H9 (cell line): ENCODE data around the gene POU2F2. TPM values are rescaled to one million over a fixed set of nuclear protein-coding genes. Genes with fewer than 3 reads are reported as not detected.

Source experiments
- DNase-seq: peaks from one replicate; pipeline ENCODE4 v3.0.0-alpha.2; 2017
- H2AFZ ChIP-seq: one replicate; pipeline ENCODE4 v1.6.1; 2013; ENCODE audit warnings: mild to moderate bottlenecking, low read length, control low read depth, moderate library complexity
- H2AK5ac ChIP-seq: 2 replicates; pipeline ENCODE4 v1.6.1; 2013; ENCODE audit warnings: low read length, control low read depth, mixed read lengths; ENCODE audit not compliant: insufficient read length
- H2BK120ac ChIP-seq: one replicate; pipeline ENCODE4 v1.6.1; 2013; ENCODE audit warnings: low read depth, mild to moderate bottlenecking, low read length, control low read depth, inconsistent platforms; ENCODE audit not compliant: poor library complexity, severe bottlenecking
- H2BK12ac ChIP-seq: 2 replicates; pipeline ENCODE4 v1.6.1; 2013; ENCODE audit warnings: low read length, control low read depth, mixed read lengths, low read depth; ENCODE audit not compliant: insufficient read length
- H2BK15ac ChIP-seq: 2 replicates; pipeline ENCODE4 v1.6.1; 2013; ENCODE audit warnings: low read depth, low read length, control low read depth
- H2BK20ac ChIP-seq: one replicate; pipeline ENCODE4 v1.6.1; 2013; ENCODE audit warnings: low read depth, mild to moderate bottlenecking, low read length, control low read depth, inconsistent platforms; ENCODE audit not compliant: poor library complexity, severe bottlenecking
- H2BK5ac ChIP-seq: 2 replicates; pipeline ENCODE4 v1.6.1; 2013; ENCODE audit warnings: low read length, control low read depth, mixed read lengths; ENCODE audit not compliant: insufficient read length
- H3K14ac ChIP-seq: 2 replicates; pipeline ENCODE4 v1.6.1; 2013; ENCODE audit warnings: low read length, control low read depth; ENCODE audit not compliant: insufficient read depth
- H3K18ac ChIP-seq: 2 replicates; pipeline ENCODE4 v1.6.1; 2013; ENCODE audit warnings: low read depth, mild to moderate bottlenecking, mixed read lengths, low read length, control low read depth; ENCODE audit not compliant: insufficient read length
- H3K23ac ChIP-seq: 2 replicates; pipeline ENCODE4 v1.6.1; 2013; ENCODE audit warnings: low read length, control low read depth, mixed read lengths, low read depth; ENCODE audit not compliant: insufficient read length
- H3K23me2 ChIP-seq: 2 replicates; pipeline ENCODE4 v1.6.1; 2013; ENCODE audit warnings: low read depth, mild to moderate bottlenecking, mixed read lengths, low read length, control low read depth; ENCODE audit not compliant: insufficient read length, poor library complexity, severe bottlenecking
- H3K27ac ChIP-seq: 2 replicates; pipeline ENCODE4 v1.5.1; 2013; ENCODE audit warnings: low read length, control low read depth, mixed read lengths, low read depth; ENCODE audit not compliant: insufficient read length
- H3K27me3 ChIP-seq: 2 replicates; pipeline ENCODE4 v1.6.1; 2013; ENCODE audit warnings: low read length, control low read depth, inconsistent platforms; ENCODE audit not compliant: insufficient read depth
- H3K4ac ChIP-seq: 2 replicates; pipeline ENCODE4 v1.6.1; 2013; ENCODE audit warnings: low read depth, mild to moderate bottlenecking, control low read depth, inconsistent platforms, low read length, moderate library complexity
- H3K4me1 ChIP-seq: 2 replicates; pipeline ENCODE4 v1.6.1; 2013; ENCODE audit warnings: low read length, control low read depth, inconsistent platforms; ENCODE audit not compliant: insufficient read depth
- H3K4me2 ChIP-seq: 2 replicates; pipeline ENCODE4 v1.6.1; 2013; ENCODE audit warnings: low read length, control low read depth, mixed read lengths; ENCODE audit not compliant: insufficient read length, insufficient read depth
- H3K56ac ChIP-seq: 2 replicates; pipeline ENCODE4 v1.6.1; 2013; ENCODE audit warnings: low read depth, mild to moderate bottlenecking, mixed read lengths, low read length, control low read depth; ENCODE audit not compliant: insufficient read length
- H3K79me1 ChIP-seq: 2 replicates; pipeline ENCODE4 v1.6.1; 2013; ENCODE audit warnings: low read depth, mild to moderate bottlenecking, moderate library complexity, low read length, control low read depth, inconsistent platforms; ENCODE audit not compliant: insufficient read depth, poor library complexity, severe bottlenecking
- H3K79me2 ChIP-seq: 2 replicates; pipeline ENCODE4 v1.6.1; 2013; ENCODE audit warnings: low read length, control low read depth, inconsistent platforms; ENCODE audit not compliant: insufficient read depth
- H3K9ac ChIP-seq: 2 replicates; pipeline ENCODE4 v1.6.1; 2013; ENCODE audit warnings: low read length, control low read depth, mixed read lengths; ENCODE audit not compliant: insufficient read length; ENCODE audit errors: extremely low read depth
- H3K9me3 ChIP-seq: one replicate; pipeline ENCODE4 v1.6.1; 2013; ENCODE audit warnings: low read depth, low read length, inconsistent platforms; ENCODE audit not compliant: control insufficient read depth
- H3T11ph ChIP-seq: one replicate; pipeline ENCODE4 v1.6.1; 2013; ENCODE audit warnings: mild to moderate bottlenecking, low read length, control low read depth, inconsistent platforms
- H4K20me1 ChIP-seq: one replicate; pipeline ENCODE4 v1.6.1; 2013; ENCODE audit not compliant: control insufficient read depth, insufficient read length, insufficient read depth
- H4K5ac ChIP-seq: 2 replicates; pipeline ENCODE4 v1.6.1; 2013; ENCODE audit warnings: low read depth, mild to moderate bottlenecking, mixed read lengths, low read length, control low read depth; ENCODE audit not compliant: insufficient read length
- H4K8ac ChIP-seq: replicated peaks from 2 replicates; pipeline ENCODE4 v1.6.1; 2013; ENCODE audit warnings: low read length, control low read depth, mixed read lengths, low read depth; ENCODE audit not compliant: insufficient read length
- H4K91ac ChIP-seq: 2 replicates; pipeline ENCODE4 v1.6.1; 2013; ENCODE audit warnings: low read depth, mild to moderate bottlenecking, moderate library complexity, mixed read lengths, low read length, control low read depth; ENCODE audit not compliant: insufficient read length
- H3K27ac Mint-ChIP-seq, 3 experiments: 2 replicates in 2 of 3; 3 replicates in 1 of 3; pipeline ENCODE4 v1.8.0; 2020 to 2021; ENCODE audit warnings: mixed read lengths in 3 of 3, mild to moderate bottlenecking in 1 of 3, moderate library complexity in 1 of 3
- H3K27me3 Mint-ChIP-seq: 2 replicates; pipeline ENCODE4 v1.8.0; 2021; ENCODE audit warnings: low read depth, mild to moderate bottlenecking, moderate library complexity, mixed read lengths
- H3K36me3 Mint-ChIP-seq, 3 experiments: 2 replicates in 2 of 3; 3 replicates in 1 of 3; pipeline ENCODE4 v1.8.0; 2020 to 2021; ENCODE audit warnings: low read depth in 3 of 3, mixed read lengths in 3 of 3; ENCODE audit not compliant: insufficient read depth in 1 of 3
- H3K4me1 Mint-ChIP-seq, 2 experiments: 2 replicates each; pipeline ENCODE4 v1.8.0; 2020; ENCODE audit warnings: mixed read lengths in 2 of 2
- H3K4me3 Mint-ChIP-seq, 2 experiments: 2 replicates in 1 of 2; 3 replicates in 1 of 2; pipeline ENCODE4 v1.8.0; 2020 to 2021; ENCODE audit warnings: mild to moderate bottlenecking in 2 of 2, mixed read lengths in 2 of 2, moderate library complexity in 1 of 2
- H3K9me3 Mint-ChIP-seq, 2 experiments: 2 replicates in 1 of 2; 3 replicates in 1 of 2; pipeline ENCODE4 v1.8.0; 2020; ENCODE audit warnings: mild to moderate bottlenecking in 2 of 2, mixed read lengths in 2 of 2, moderate library complexity in 1 of 2
- CTCF ChIP-seq: fragments of 200-600 bp; sonication (generic); conservative IDR thresholded peaks from 3 replicates; pipeline ENCODE4 v1.8.0; 2021; ENCODE audit warnings: antibody characterized with exemption, mild to moderate bottlenecking
- WGBS: extraction: QIAGEN DNeasy Blood & Tissue Kit; methylation state at CpG from one replicate; pipeline ENCODE4 v1.1.7; 2013; ENCODE audit warnings: missing lambda C conversion rate, low lambda C conversion rate, mixed read lengths; ENCODE audit not compliant: insufficient read length; ENCODE audit errors: extremely low coverage; 5-methylcytosine and 5-hydroxymethylcytosine counted together
- total RNA-seq: library from RNA; stranded (reverse); gene quantifications from 2 replicates; pipeline ENCODE4 v1.2.1, GENCODE V29; 2021

The POU2F2 gene
- total RNA-seq, 1 experiment from 2014 or later, result 2.9 TPM

DNA sequence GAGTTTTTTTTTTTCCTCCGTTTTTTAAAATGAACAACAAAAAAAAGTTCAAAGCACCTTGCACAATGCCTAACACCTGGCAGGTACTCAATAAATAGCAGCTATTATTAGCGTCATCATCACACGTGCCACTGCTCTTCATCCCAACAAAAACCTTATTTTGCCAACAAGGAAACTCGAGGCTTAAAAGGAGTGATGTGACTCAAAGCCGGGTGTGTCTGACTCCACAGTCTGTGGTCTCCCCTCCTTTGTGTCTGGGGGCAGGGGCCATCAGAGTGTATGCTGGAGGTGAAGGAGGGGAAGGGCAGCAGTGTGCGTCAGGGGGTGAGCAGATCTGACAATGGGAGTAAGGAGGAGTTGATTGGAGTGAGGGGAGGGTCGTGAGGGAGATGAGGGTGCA is 34.1 kb upstream of the POU2F2 start:
- Histone ChIP-seq H2BK15ac (no peak overlapping the region), H4K5ac (no peak overlapping the region), H3K14ac (no peak overlapping the region), H3K4me2 (no peak overlapping the region), H3K27ac (no peak overlapping the region), H3K79me1 (no peaks in the 10 kb centered on the region), H3K23me2 (no peaks in the 10 kb centered on the region), H4K20me1 (no peaks in the 10 kb centered on the region), H3K79me2 (no peaks in the 10 kb centered on the region), H2AK5ac (no peak overlapping the region), H2BK120ac (no peak overlapping the region), H3T11ph (no peak overlapping the region), H3K4me1 (no peaks in the 10 kb centered on the region), H3K56ac (no peak overlapping the region), H3K23ac (no peak overlapping the region), H2AFZ (no peak overlapping the region), H3K27me3 (no peaks in the 10 kb centered on the region), H2BK20ac (no peak overlapping the region), H3K18ac (no peak overlapping the region), H3K9ac (no peak overlapping the region), H2BK5ac (no peak overlapping the region), H3K9me3 (no peaks in the 10 kb centered on the region), H4K8ac (no peak overlapping the region), H2BK12ac (no peak overlapping the region), H4K91ac (no peak overlapping the region), H3K4ac (no peak overlapping the region)
- H3K4me1 Mint-ChIP-seq, result peaks cover 0 to 2% of the 10 kb centered on the region in 2 experiments; a peak in 2 of 4 replicates
- WGBS, result 100% methylated on average over 2 of the region's 7 CpGs
- H3K27me3 Mint-ChIP-seq, result peaks cover 70% of the 10 kb centered on the region
- H3K4me3 Mint-ChIP-seq, result no peak overlapping the region
- H3K9me3 Mint-ChIP-seq, result no peaks in the 10 kb centered on the region; a peak in 1 of 5 replicates
- TF ChIP-seq CTCF, result no peak
- no peaks in the 10 kb centered on the region; a peak in 1 of 7 replicates for H3K36me3 Mint-ChIP-seq
- no peak overlapping the region for H3K27ac Mint-ChIP-seq
- DNase-seq, result no peak
